Right lobe of liver (tissue), 4 donors: ENCODE measurements around the gene KCND2.

ENCODE experiments used
- POLR2A ChIP-seq: fragments of 450-650 bp; IDR thresholded peaks from one replicate; pipeline ENCODE4 v1.6.1; 2017; ENCODE audit warnings: antibody characterized with exemption, mild to moderate bottlenecking
- TF ChIP-seq, protein P1 (sequence below), 4 donors: fragments of 200-600 bp in 3 of 4; fragments of 450-650 bp in 1 of 4; IDR thresholded peaks; one replicate each; pipeline versions ENCODE4 v1.5.1 to v1.8.0; 2016 to 2022; ENCODE audit warnings: antibody characterized with exemption in 4 of 4, mild to moderate bottlenecking in 2 of 4
- donor health status: DM: no; HTN: no; CAD: no.
- donor health status: DM: no; HTN: no; CAD: no.
- donor health status: DM: no; HTN: yes; CAD: no.

DNA sequence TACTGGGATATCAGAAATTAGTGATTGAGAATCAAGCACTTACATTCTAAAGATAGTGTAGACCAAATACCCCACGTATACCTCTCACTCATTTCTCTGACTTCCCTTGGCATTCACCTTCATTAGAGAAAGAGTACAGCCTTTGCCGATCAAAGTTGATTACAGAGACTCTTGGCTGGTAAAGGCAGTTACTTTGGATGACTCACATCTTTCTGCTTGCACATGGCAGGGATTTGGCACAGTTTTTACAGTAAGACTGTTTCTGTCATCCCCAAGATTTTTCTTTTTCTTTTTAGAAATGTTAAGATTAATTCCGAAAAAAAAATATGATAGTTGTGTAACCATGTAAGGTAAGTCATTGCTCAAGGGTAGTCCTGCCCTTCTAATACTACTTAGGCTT lies 442.0 kb downstream of the KCND2 start:
- no peak for TF ChIP-seq POLR2A
- TF ChIP-seq, protein P1, sequence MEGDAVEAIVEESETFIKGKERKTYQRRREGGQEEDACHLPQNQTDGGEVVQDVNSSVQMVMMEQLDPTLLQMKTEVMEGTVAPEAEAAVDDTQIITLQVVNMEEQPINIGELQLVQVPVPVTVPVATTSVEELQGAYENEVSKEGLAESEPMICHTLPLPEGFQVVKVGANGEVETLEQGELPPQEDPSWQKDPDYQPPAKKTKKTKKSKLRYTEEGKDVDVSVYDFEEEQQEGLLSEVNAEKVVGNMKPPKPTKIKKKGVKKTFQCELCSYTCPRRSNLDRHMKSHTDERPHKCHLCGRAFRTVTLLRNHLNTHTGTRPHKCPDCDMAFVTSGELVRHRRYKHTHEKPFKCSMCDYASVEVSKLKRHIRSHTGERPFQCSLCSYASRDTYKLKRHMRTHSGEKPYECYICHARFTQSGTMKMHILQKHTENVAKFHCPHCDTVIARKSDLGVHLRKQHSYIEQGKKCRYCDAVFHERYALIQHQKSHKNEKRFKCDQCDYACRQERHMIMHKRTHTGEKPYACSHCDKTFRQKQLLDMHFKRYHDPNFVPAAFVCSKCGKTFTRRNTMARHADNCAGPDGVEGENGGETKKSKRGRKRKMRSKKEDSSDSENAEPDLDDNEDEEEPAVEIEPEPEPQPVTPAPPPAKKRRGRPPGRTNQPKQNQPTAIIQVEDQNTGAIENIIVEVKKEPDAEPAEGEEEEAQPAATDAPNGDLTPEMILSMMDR (IDR thresholded peaks at IDR 0.05) = no peak
